Suprapubic skin (tissue), 4 donors: Measurements from ENCODE around the gene SKIC8. TPM values are rescaled to one million over a fixed set of nuclear protein-coding genes. Genes with fewer than 3 reads are reported as not detected.
A peak's percentile ranks its signal among the peaks of the same experiment; 100 is the strongest.

ENCODE experiments used
- DNase-seq, 2 donors: peaks; one replicate each; pipeline ENCODE4 v3.0.0-alpha.2; 2019; ENCODE audit warnings: low spot score in 2 of 2
- H3K27ac ChIP-seq: fragments of 200-600 bp; sonication (generic); one replicate; pipeline ENCODE4 v1.5.1; 2019
- H3K27me3 ChIP-seq: fragments of 200-600 bp; sonication (generic); one replicate; pipeline ENCODE4 v1.5.1; 2019
- H3K36me3 ChIP-seq: fragments of 200-600 bp; sonication (generic); one replicate; pipeline ENCODE4 v1.5.1; 2019
- H3K4me1 ChIP-seq: fragments of 200-600 bp; sonication (generic); one replicate; pipeline ENCODE4 v1.5.1; 2019
- H3K4me3 ChIP-seq: fragments of 200-600 bp; sonication (generic); one replicate; pipeline ENCODE4 v1.5.1; 2019; ENCODE audit warnings: mild to moderate bottlenecking
- H3K9me3 ChIP-seq: fragments of 200-600 bp; sonication (generic); one replicate; pipeline ENCODE4 v1.5.1; 2019
- EP300 ChIP-seq: sonication (generic); formaldehyde crosslinking; IDR thresholded peaks from one replicate; pipeline ENCODE4 v1.6.1; 2017; ENCODE audit warnings: antibody characterized with exemption
- POLR2A ChIP-seq, 2 donors: fragments of 450-650 bp; IDR thresholded peaks; one replicate each; pipeline ENCODE4 v1.6.1; 2017; ENCODE audit warnings: antibody characterized with exemption in 2 of 2, mild to moderate bottlenecking in 2 of 2, moderate library complexity in 2 of 2
- POLR2AphosphoS5 ChIP-seq, 3 donors: sonication (generic); formaldehyde crosslinking; IDR thresholded peaks; one replicate each; pipeline ENCODE4 v1.6.1; 2017; ENCODE audit warnings: antibody characterized with exemption in 3 of 3
- WGBS: methylation state at CpG from one replicate; pipeline ENCODE4 v1.1.5; 2018; 5-methylcytosine and 5-hydroxymethylcytosine counted together
- total RNA-seq, 4 donors: library from RNA; depleted of rRNA; stranded (reverse); fragments of >200 nt; gene quantifications; one replicate each; pipeline ENCODE4 v1.1.0, GENCODE V29; 2016
- TF ChIP-seq, protein P1 (sequence below), 2 donors: fragments of 200-600 bp in 1 of 2; fragments of 450-650 bp in 1 of 2; sonication (generic) in 1 of 2; IDR thresholded peaks; one replicate each; pipeline ENCODE4 v1.5.1; 2016 to 2019; ENCODE audit warnings: antibody characterized with exemption in 2 of 2, mild to moderate bottlenecking in 1 of 2, moderate library complexity in 1 of 2

The SKIC8 gene
- total RNA-seq, 4 donors from 2014 or later = 42.9 to 69.9 (median 56.2) TPM

GRCh38 chr15:78335985-78336384, 36.6 kb upstream of the SKIC8 start:
- WGBS = 88% methylated on average over 4 of the region's 4 CpGs
- Histone ChIP-seq H3K4me1 (peaks cover 11% of the 10 kb centered on the region), H3K36me3 (no peaks in the 10 kb centered on the region), H3K9me3 (no peaks in the 10 kb centered on the region), H3K4me3 (no peak overlapping the region), H3K27me3 (peaks cover 48% of the 10 kb centered on the region), H3K27ac (no peak overlapping the region)
- TF ChIP-seq, protein P1, sequence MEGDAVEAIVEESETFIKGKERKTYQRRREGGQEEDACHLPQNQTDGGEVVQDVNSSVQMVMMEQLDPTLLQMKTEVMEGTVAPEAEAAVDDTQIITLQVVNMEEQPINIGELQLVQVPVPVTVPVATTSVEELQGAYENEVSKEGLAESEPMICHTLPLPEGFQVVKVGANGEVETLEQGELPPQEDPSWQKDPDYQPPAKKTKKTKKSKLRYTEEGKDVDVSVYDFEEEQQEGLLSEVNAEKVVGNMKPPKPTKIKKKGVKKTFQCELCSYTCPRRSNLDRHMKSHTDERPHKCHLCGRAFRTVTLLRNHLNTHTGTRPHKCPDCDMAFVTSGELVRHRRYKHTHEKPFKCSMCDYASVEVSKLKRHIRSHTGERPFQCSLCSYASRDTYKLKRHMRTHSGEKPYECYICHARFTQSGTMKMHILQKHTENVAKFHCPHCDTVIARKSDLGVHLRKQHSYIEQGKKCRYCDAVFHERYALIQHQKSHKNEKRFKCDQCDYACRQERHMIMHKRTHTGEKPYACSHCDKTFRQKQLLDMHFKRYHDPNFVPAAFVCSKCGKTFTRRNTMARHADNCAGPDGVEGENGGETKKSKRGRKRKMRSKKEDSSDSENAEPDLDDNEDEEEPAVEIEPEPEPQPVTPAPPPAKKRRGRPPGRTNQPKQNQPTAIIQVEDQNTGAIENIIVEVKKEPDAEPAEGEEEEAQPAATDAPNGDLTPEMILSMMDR (IDR thresholded peaks at IDR 0.05) = no peak
- TF ChIP-seq POLR2A (IDR thresholded peaks at IDR 0.05) (no peak), EP300 (no peak), POLR2AphosphoS5 (IDR thresholded peaks at IDR 0.05) (no peak)
- no peak for DNase-seq

DNA sequence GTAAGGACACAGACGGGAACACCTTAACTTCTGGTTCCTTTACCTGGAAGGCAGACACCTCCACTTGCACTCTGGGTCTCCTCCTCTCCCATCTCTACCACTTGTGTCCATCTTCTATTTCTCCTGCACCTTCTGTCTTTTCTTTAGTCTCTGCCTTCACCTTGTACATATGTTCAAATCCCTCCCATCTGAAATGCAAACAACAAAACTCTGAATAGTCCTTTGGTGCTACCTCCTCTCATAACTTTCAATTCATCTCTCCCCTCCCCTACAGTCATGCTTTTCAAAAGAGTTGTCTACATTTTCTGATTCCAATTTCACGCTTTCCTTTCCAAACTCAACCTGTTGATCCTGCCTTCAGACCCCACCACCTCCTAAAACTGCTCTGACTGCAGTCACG, 35.4 kb upstream of the SKIC8 start:
- H3K9me3 ChIP-seq = no peaks in the 10 kb centered on the region
- peaks cover under 1% of the 10 kb centered on the region for H3K4me1 ChIP-seq
- 95% methylated on average over 3 of the region's 3 CpGs for WGBS
- no peak for TF ChIP-seq POLR2A (IDR thresholded peaks at IDR 0.05)
- no peak for TF ChIP-seq POLR2AphosphoS5 (IDR thresholded peaks at IDR 0.05)
- TF ChIP-seq, protein P1 (IDR thresholded peaks at IDR 0.05) = no peak
- no peak for TF ChIP-seq EP300
- H3K27ac ChIP-seq = no peak overlapping the region
- H3K4me3 ChIP-seq = no peak overlapping the region
- no peaks in the 10 kb centered on the region for H3K36me3 ChIP-seq
- H3K27me3 ChIP-seq = peaks cover 36% of the 10 kb centered on the region
- DNase-seq = no peak

GRCh38 chr15:78329625-78330024, 30.2 kb upstream of the SKIC8 start:
- TF ChIP-seq POLR2AphosphoS5 (IDR thresholded peaks at IDR 0.05) (no peak), EP300 (no peak), POLR2A (IDR thresholded peaks at IDR 0.05) (no peak)
- TF ChIP-seq, protein P1 (IDR thresholded peaks at IDR 0.05) = no peak
- Histone ChIP-seq H3K4me1 (no peaks in the 10 kb centered on the region), H3K4me3 (no peak overlapping the region), H3K27ac (no peak overlapping the region), H3K27me3 (no peaks in the 10 kb centered on the region), H3K36me3 (no peaks in the 10 kb centered on the region), H3K9me3 (no peaks in the 10 kb centered on the region)
- 62% methylated on average over 4 of the region's 4 CpGs for WGBS
- no peak for DNase-seq

GRCh38 chr15:78327466-78327865, 28.1 kb upstream of the SKIC8 start:
- no peak overlapping the region for H3K4me3 ChIP-seq
- TF ChIP-seq EP300 (no peak), POLR2AphosphoS5 (IDR thresholded peaks at IDR 0.05) (peak in 1 of 3 donors; percentile 25)
- no peaks in the 10 kb centered on the region for H3K4me1 ChIP-seq
- H3K36me3 ChIP-seq = no peaks in the 10 kb centered on the region
- no peaks in the 10 kb centered on the region for H3K9me3 ChIP-seq
- WGBS = 60% methylated on average over 1 of the region's 1 CpG
- no peaks in the 10 kb centered on the region for H3K27me3 ChIP-seq
- no peak for DNase-seq
- H3K27ac ChIP-seq = peak overlapping the region; percentile 64

DNA sequence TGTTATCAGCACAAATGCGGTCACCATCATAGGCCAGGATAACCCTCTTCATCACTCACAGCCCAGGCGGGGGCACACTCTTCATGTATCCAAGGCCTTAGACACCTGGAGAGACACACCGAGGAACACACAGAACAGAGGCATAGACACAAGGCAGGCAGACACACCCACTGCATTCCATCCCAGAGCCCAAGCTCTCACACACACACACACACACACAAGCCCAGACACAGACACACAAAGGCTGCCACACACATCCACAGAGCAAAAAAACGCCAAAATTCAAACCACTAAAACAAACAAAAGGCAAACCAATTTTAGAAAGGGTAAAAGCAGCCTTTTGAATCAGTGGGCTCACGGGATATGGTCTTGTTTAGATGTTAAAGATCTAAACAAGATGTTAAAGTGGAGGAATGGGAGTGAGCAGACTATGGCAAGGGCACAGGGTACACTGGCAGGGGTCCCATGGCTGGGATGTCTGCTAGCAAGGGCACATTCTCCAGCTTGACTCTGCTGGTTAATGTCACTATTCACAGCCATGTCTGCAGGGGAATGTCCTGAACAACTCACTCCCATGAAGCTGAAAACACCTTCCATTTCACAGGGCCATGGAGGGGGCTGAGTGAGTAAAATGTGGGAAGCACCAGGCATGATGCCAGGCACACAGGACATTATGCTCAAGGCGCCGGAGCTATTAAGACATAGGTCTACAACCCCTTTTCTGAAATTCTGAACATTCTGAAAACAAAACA, 25.9 kb upstream of the SKIC8 start:
- no peak for TF ChIP-seq EP300
- no peak for TF ChIP-seq POLR2AphosphoS5 (IDR thresholded peaks at IDR 0.05)
- TF ChIP-seq, protein P1 (IDR thresholded peaks at IDR 0.05) = no peak
- no peak for TF ChIP-seq POLR2A (IDR thresholded peaks at IDR 0.05)
- no peaks in the 10 kb centered on the region for H3K4me1 ChIP-seq
- WGBS = 68% methylated on average over 7 of the region's 7 CpGs
- H3K36me3 ChIP-seq = no peaks in the 10 kb centered on the region
- no peaks in the 10 kb centered on the region for H3K9me3 ChIP-seq
- no peak for DNase-seq
- no peak overlapping the region for H3K27ac ChIP-seq
- H3K4me3 ChIP-seq = no peak overlapping the region
- H3K27me3 ChIP-seq = no peaks in the 10 kb centered on the region
